ENCODE data around the gene MPST.
A peak's percentile ranks its signal among the peaks of the same experiment; 100 is the strongest.

Gene MPST

DNA sequence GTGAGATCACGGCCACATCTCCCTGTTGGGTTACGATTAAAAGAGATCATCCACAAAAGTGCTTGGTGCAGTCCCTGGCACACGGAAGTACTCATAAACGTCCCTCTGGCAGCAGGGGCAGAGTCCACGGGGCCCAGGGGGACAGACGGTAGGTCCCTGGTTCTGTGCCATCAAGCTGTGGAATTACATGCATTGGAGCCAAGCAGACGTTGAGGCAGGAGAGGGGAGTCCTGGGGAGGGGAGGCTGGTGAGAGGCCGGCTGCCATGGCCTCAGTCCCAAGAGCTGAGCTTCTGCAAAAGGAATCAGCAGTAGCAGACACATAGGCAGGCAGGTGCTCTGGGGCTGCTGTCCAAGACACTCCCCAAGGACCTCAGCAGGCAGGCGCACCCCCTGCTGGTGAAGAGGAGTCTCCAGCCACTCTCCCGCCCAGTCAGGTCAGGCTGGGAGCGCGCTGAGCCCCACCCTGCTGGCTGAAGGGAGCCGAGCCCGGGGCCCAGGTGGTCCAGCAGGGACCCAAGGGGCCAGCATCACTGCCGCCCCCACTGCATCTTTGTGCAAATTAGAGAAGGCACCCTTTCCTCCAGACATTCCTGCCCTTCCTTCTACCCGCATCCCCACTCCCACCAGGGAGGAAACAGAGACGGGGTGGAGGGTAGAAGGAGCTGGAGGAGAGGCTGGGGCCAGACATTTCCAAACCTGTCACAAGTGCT lies 24.4 kb downstream of the MPST start:
- DNase-seq (ENCODE audit: low spot score) (peak; percentile 89), FAIRE-seq (peak; percentile 93)

DNA sequence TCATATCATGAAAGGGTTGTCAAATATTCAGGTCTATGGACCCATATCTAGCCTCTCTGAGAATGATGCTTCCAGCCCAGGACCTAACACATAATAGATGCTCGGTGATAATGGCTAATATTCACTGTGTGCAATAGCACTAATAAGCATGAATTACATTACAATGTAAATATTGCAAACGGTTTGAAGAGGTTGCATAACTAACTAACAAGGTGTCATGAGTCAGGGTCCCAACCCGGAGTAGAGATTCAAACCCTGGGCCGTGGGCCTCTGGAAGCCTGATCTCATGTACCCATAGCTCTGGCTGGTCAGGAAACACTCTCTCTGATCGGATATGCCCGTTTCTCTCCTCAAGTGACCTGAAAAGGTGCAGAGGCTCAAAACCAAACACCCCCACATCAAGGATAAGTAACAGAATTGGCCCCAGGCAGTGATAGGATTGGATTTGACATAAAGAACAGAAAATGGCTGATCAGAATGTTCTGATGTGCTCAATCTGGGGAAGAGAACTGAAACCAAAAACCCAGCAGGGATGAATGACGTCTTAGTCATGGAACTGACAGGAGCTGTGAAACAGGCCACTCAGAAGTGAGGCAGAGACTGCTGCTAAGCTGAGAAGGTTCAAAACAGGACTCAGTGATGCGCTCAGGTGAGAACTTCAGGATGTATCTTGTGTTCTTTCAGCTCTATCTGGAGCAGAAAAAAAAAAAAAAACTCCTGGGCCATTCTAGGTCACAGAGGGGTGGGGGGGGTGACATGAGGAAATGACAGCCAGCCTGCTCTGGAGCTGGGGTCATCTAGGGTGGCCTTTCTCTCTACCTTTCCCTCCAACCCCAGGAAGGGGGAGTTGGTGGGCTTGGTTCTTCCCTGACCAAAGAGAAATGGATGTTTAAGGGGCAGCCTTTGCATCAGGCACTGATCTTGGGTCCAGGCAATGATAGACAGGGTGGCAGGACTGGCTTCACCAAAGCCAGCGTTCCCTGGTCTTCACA lies 25.4 kb downstream of the MPST start:
- DNase-seq (ENCODE audit: low spot score), result no peak
- peak; percentile 42 for FAIRE-seq

GRCh38 chr22:37045958-37046357 lies 26.4 kb downstream of the MPST start:
- FAIRE-seq (no peak), DNase-seq (ENCODE audit: low spot score) (peak; percentile 43)

GRCh38 chr22:37046589-37046988 lies 27.0 kb downstream of the MPST start:
- DNase-seq (ENCODE audit: low spot score) (no peak), FAIRE-seq (no peak)

GRCh38 chr22:37047006-37047405 lies 27.5 kb downstream of the MPST start:
- no peak for DNase-seq (ENCODE audit: low spot score)
- peak; percentile 62 for FAIRE-seq

DNA sequence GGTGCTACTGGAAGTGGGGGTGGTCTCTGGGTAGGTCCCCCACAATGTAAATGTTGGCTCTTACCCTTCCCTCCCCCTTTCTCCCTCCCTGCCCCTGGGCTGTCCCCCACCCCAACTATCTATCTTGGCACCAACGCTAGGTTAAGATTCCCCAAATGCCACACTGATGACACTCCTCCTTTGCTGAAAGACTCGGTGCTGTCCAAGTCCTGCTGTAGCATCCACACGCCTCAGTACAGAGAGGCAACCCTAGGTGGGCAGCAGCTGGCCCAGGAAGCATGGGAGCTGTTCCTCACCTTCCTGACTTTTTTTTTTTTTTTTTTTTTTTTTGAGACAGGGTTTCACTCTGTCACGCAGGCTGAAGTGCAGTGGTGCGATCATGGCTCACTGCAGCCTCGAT lies 28.6 kb downstream of the MPST start:
- FAIRE-seq (no peak), DNase-seq (ENCODE audit: low spot score) (no peak)

DNA sequence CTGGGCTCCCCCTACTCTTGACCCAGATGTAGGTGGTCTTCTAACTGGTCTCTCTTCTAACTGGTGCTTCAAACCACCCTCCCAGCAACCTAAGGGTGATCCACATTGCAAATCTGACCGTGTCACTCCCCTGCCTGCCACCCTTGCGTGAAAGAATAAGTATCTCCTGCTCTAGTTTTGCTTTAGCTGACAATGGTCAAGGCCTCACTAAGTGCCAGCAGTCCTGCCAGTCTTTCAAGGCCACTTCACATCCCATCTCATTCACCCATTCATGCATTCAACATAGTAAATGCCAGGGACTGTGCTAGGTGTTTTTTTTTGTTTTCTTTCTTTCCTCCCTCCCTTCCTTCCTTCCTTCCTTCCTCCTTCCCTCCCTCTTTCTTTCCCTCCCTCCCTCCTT lies 29.7 kb downstream of the MPST start:
- FAIRE-seq (no peak), DNase-seq (ENCODE audit: low spot score) (no peak)

DNA sequence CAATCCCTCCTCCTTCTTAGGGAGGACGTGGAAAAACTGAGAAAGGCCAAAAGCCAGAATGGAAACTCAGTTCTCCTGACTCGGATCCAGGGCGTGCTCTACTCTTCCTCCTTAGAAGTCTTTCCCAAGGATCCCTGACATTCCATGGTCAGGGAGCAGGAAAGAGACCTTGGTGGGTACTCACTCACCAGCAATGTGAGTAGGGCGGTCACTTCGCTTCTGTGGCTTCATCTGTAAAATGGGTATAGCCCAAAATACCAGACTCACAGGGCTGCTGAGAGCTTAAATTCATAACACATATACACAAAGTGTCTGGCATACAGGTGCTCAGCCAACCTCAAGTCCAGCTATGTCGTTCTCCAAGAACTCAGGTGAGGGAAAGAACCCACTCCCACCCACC lies 31.4 kb downstream of the MPST start:
- DNase-seq (ENCODE audit: low spot score) (no peak), FAIRE-seq (no peak)

GRCh38 chr22:37051391-37052385 lies 32.1 kb downstream of the MPST start, which contains the start of gene KCTD17:
TSS of gene KCTD17 (plus strand) at chr22:37051742. CDS start at chr22:37051761, 19 bp downstream.
- DNase-seq (ENCODE audit: low spot score) (peak; percentile 98), FAIRE-seq (peak; percentile 50)

GRCh38 chr22:37052386-37053309 lies 33.1 kb downstream of the MPST start:
- DNase-seq (ENCODE audit: low spot score) (no peak), FAIRE-seq (no peak)

GRCh38 chr22:37053310-37054055 lies 33.9 kb downstream of the MPST start:
- no peak for DNase-seq (ENCODE audit: low spot score)
- peak; percentile 62 for FAIRE-seq

GRCh38 chr22:37054056-37054395 lies 34.5 kb downstream of the MPST start:
- DNase-seq (ENCODE audit: low spot score) (no peak), FAIRE-seq (no peak)

DNA sequence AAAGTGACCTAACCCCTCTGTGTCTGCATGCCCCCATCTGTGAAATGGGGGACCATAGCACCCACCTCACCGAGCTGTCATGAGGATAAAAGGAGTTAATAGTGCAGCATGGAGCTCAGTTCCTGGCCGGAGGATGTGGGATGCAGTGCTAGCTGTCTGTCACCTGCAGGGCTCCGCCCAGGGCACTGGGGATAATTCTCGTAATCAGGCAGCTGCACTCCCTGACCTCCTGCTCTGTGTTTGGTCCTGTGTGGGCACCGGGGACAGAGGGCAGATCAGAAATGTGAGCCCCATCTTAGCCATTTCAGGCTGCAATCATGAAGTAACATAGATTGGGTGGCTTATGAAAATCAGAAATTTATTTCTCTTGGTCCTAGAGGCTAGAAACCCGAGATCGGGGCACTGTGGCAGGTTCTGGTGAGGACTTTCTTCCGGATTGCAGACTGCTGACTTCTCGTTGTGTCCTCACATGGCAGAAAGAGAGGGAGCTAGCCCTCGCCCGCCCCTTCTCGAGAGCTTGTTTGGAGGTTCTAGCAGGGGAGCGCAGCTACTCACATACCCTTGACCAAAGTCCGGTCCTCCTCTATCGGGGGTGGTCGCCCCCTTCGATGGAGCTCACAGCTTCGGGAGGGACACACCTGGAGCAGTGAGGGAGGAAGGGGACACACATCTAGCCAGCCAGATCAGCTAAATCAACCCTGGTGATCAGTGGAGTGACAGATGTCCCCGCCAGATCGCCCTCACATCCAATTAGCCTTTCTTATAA lies 35.2 kb downstream of the MPST start:
- FAIRE-seq, result no peak

GRCh38 chr22:37056246-37056645 lies 36.7 kb downstream of the MPST start:
- DNase-seq (ENCODE audit: low spot score) (no peak), FAIRE-seq (peak; percentile 9)

More for the DNA sequence above, 35.2 kb downstream of the MPST start:
- no peak for DNase-seq (ENCODE audit: low spot score)

DNA sequence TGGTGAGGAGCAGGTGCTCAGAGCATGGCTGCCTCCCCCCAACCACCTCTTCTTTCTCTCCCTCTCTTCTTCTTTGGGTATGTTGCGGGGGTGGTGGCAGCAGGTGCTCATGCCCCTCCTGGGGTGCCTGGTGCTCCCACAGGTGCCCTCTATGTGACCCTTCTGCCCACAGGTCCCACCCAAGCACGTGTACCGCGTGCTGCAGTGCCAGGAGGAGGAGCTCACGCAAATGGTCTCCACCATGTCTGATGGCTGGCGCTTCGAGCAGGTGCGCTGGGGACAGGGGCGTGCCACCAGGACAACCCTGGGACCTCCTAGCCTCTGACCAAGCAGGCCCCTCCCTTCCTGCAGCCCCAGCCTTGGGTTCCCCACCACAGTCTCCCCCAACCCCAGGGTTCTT lies 37.7 kb downstream of the MPST start:
- DNase-seq (ENCODE audit: low spot score) (no peak), FAIRE-seq (no peak)

DNA sequence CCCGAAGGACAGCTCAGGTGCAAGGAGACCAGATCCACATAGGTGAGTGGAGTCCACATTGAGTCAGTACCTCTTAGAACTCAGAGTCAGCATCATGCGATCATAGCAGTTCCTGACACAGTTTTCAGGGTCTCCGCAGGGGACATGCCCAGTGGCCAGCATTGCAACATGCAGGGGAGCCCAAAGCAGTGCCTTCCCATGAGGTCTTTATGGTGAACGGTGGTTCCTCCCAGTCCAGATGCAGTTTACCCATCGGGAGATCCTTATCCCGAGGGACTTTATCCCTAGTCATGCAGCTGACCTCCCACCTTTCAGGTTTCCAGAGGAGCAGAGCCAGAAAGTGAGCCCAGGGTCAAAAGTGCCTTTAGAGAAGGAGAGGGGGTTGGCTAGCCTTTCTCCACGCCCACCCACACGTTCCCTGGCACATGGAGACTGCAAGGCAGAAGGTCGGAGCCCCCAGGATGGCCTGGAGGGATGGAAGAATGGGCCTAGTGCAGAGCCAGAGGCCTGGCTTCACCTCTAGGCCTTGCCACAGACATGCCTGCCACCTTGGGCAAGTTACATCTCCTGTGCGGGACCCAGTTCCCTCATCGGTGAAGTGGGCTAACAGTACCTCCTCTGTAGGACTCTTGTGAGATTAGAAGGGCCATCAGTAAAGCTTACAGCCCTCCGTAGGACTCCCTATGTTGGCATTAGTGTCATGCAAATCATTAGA lies 38.4 kb downstream of the MPST start:
- FAIRE-seq (no peak), DNase-seq (ENCODE audit: low spot score) (no peak)

DNA sequence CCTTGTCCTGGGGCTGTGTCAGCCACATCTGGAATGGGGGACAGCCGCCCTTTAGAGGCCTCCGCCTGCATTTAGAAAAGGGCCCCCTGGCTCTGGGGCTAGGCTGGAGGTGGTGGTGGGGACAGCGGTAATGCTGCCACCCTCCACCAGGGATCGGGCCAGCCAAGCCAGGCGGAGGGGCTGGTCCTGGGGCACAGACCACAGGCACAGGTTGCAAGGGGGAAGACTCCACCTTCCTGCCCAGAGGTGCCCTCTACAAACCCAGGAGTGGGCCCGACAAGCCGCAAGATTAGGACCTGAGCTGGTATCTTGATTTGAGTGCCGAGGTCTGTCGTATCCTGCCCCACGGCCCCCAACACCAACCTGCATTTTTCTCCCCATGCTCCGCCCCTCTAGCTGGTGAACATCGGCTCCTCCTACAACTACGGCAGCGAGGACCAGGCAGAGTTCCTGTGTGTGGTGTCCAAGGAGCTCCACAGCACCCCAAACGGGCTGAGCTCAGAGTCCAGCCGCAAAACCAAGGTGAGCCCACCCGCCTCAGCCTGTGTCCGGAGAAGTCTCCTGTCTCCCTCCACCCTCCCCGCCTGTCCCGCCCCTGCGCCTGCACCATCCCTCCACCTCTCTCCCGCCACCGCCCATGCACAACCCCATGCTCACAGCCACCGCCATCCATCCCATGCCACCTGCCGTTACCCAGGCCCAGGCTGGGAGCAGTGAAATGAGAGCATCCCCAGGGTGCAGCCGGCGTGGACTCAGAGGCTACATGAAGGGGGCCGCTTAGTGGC lies 39.6 kb downstream of the MPST start:
- FAIRE-seq, result no peak
- no peak for DNase-seq (ENCODE audit: low spot score)

All from urothelium cell line (cell line).